Loucy (cell line): Measurements from ENCODE around the gene RTF1.

Source experiments
- H2AFZ ChIP-seq: fragments of 200-600 bp; sonication (generic); 2 replicates; pipeline ENCODE4 v1.6.0; 2016; ENCODE audit warnings: antibody characterized with exemption, mild to moderate bottlenecking, low read length, moderate library complexity
- H3F3A ChIP-seq: fragments of 200-600 bp; 2 replicates; pipeline ENCODE4 v1.6.0; 2016; ENCODE audit warnings: antibody characterized with exemption, low read depth, mild to moderate bottlenecking
- H3K27me3 ChIP-seq: fragments of 200-600 bp; sonication (generic); 2 replicates; pipeline ENCODE4 v1.6.1; 2014; ENCODE audit warnings: low read length, mild to moderate bottlenecking; ENCODE audit not compliant: insufficient read depth, poor library complexity, severe bottlenecking
- H3K36me3 ChIP-seq: fragments of 200-600 bp; sonication (generic); 2 replicates; pipeline ENCODE4 v1.6.1; 2016; ENCODE audit warnings: low read length; ENCODE audit not compliant: insufficient read depth
- H3K4me1 ChIP-seq: fragments of 200-600 bp; sonication (generic); 2 replicates; pipeline ENCODE4 v1.5.1; 2014; ENCODE audit warnings: low read length, mild to moderate bottlenecking; ENCODE audit not compliant: insufficient read depth, poor library complexity, severe bottlenecking
- H3K4me2 ChIP-seq: fragments of 200-600 bp; sonication (generic); 2 replicates; pipeline ENCODE4 v1.6.0; 2014; ENCODE audit warnings: antibody characterized with exemption, low read length, low read depth, mild to moderate bottlenecking; ENCODE audit not compliant: poor library complexity, severe bottlenecking
- H3K4me3 ChIP-seq: fragments of 200-600 bp; sonication (generic); 2 replicates; pipeline ENCODE4 v1.5.1; 2014; ENCODE audit warnings: low read length, mild to moderate bottlenecking, mixed read lengths; ENCODE audit not compliant: poor library complexity, severe bottlenecking
- H3K79me2 ChIP-seq: fragments of 200-600 bp; sonication (generic); 2 replicates; pipeline ENCODE4 v1.6.1; 2014; ENCODE audit warnings: low read length; ENCODE audit not compliant: insufficient read depth
- H3K9ac ChIP-seq: fragments of 200-600 bp; sonication (generic); 2 replicates; pipeline ENCODE4 v1.6.0; 2014; ENCODE audit warnings: mild to moderate bottlenecking, low read depth, low read length, moderate library complexity; ENCODE audit not compliant: poor library complexity, severe bottlenecking
- H3K9me2 ChIP-seq: fragments of 200-600 bp; sonication (generic); replicated peaks from 2 replicates; pipeline ENCODE4 v1.6.1; 2016; ENCODE audit warnings: low read depth, low read length, mixed read lengths
- H3K9me3 ChIP-seq: fragments of 200-600 bp; sonication (generic); 2 replicates; pipeline ENCODE4 v1.6.1; 2014; ENCODE audit warnings: mild to moderate bottlenecking, antibody characterized with exemption, low read length, low read depth; ENCODE audit not compliant: insufficient read depth
- H4K20me1 ChIP-seq: fragments of 200-600 bp; sonication (generic); 2 replicates; pipeline ENCODE4 v1.6.0; 2014; ENCODE audit warnings: antibody characterized with exemption, low read length, mild to moderate bottlenecking; ENCODE audit not compliant: insufficient read depth, poor library complexity, severe bottlenecking
- CTCF ChIP-seq: fragments of 200-600 bp; sonication (generic); conservative IDR thresholded peaks from 2 replicates; pipeline ENCODE4 v1.5.1; 2014; ENCODE audit warnings: mild to moderate bottlenecking, antibody characterized with exemption, low read length
- EZH2phosphoT487 ChIP-seq: fragments of 200-600 bp; IDR thresholded peaks from 2 replicates; pipeline ENCODE4 v1.6.1; 2018; ENCODE audit warnings: antibody characterized with exemption, mild to moderate bottlenecking, moderate library complexity, borderline replicate concordance

RTF1 gene

GRCh38 chr15:41473418-41473817 is 56.5 kb downstream of the RTF1 start:
- no peak for TF ChIP-seq EZH2phosphoT487
- TF ChIP-seq CTCF, result no peak
- Histone ChIP-seq H3K4me1 (peaks cover 5% of the 10 kb centered on the region), H3K4me2 (no peak overlapping the region), H3K79me2 (no peaks in the 10 kb centered on the region), H3K9me2 (no peaks in the 10 kb centered on the region), H3K27me3 (no peaks in the 10 kb centered on the region), H3F3A (no peaks in the 10 kb centered on the region), H3K9me3 (no peaks in the 10 kb centered on the region), H3K9ac (no peak overlapping the region), H4K20me1 (no peaks in the 10 kb centered on the region), H2AFZ (no peak overlapping the region), H3K4me3 (no peak overlapping the region), H3K36me3 (peaks cover 80% of the 10 kb centered on the region)

- peaks cover 81% of the 10 kb centered on the region for H3K36me3 ChIP-seq
- TF ChIP-seq EZH2phosphoT487, result no peak
- TF ChIP-seq CTCF, result no peak
Observed at GRCh38 chr15:41474436-41474835, 57.5 kb downstream of the RTF1 start.

GRCh38 chr15:41474941-41475340 is 58.0 kb downstream of the RTF1 start:
- no peaks in the 10 kb centered on the region for H3K9me2 ChIP-seq
- no peaks in the 10 kb centered on the region for H3K79me2 ChIP-seq
- no peaks in the 10 kb centered on the region for H3F3A ChIP-seq
- peaks cover 81% of the 10 kb centered on the region for H3K36me3 ChIP-seq
- H3K9ac ChIP-seq, result no peak overlapping the region
- H4K20me1 ChIP-seq, result no peaks in the 10 kb centered on the region
- H3K27me3 ChIP-seq, result no peaks in the 10 kb centered on the region
- H3K4me3 ChIP-seq, result no peak overlapping the region
- no peak overlapping the region for H2AFZ ChIP-seq
- peaks cover 5% of the 10 kb centered on the region for H3K4me1 ChIP-seq
- no peak overlapping the region for H3K4me2 ChIP-seq
- TF ChIP-seq EZH2phosphoT487 (no peak), CTCF (no peak)
- no peaks in the 10 kb centered on the region for H3K9me3 ChIP-seq

More at GRCh38 chr15:41474436-41474835, 57.5 kb downstream of the RTF1 start:
- Histone ChIP-seq H2AFZ (no peak overlapping the region), H3K9me2 (no peaks in the 10 kb centered on the region), H3K4me3 (no peak overlapping the region), H3K9ac (no peak overlapping the region), H3K27me3 (no peaks in the 10 kb centered on the region), H3F3A (no peaks in the 10 kb centered on the region), H3K4me1 (peaks cover 5% of the 10 kb centered on the region), H3K79me2 (no peaks in the 10 kb centered on the region), H4K20me1 (no peaks in the 10 kb centered on the region), H3K9me3 (no peaks in the 10 kb centered on the region), H3K4me2 (no peak overlapping the region)
